ENCODE data around the gene CATSPERE. TPM values are rescaled to one million over a fixed set of nuclear protein-coding genes. Genes with fewer than 3 reads are reported as not detected.

Gene CATSPERE
- total RNA-seq, 1 experiment from 2014 or later = 1.3 TPM

- DNase-seq = no peak
- BruUV-seq (replicated peaks) = no TSS peak
- Mint-ChIP-seq H3K4me3 (ENCODE audit: low read depth, unreplicated experiment) (no peak overlapping the region), H3K36me3 (ENCODE audit: insufficient read depth, unreplicated experiment) (peaks cover 18% of the 10 kb centered on the region), H3K9me3 (ENCODE audit: low read depth, unreplicated experiment) (no peaks in the 10 kb centered on the region), H3K27ac (ENCODE audit: unreplicated experiment) (no peak overlapping the region), H3K4me1 (ENCODE audit: low read depth, unreplicated experiment) (no peaks in the 10 kb centered on the region), H3K27me3 (ENCODE audit: unreplicated experiment) (no peaks in the 10 kb centered on the region)
- intact Hi-C loops (cut with micrococcal nuclease; ENCODE audit: unreplicated experiment) = no loop called here
- CTCF ChIA-PET = no interaction called here
- no peak for TF ChIP-seq CTCF (IDR thresholded peaks at IDR 0.05; ENCODE audit: unreplicated experiment)
Observed at GRCh38 chr1:244427647-244428046, 33.4 kb upstream of the CATSPERE start.

- H3K36me3 Mint-ChIP-seq (ENCODE audit: insufficient read depth, unreplicated experiment) = peaks cover 23% of the 10 kb centered on the region
- no peaks in the 10 kb centered on the region for H3K9me3 Mint-ChIP-seq (ENCODE audit: low read depth, unreplicated experiment)
- peaks cover 8% of the 10 kb centered on the region for H3K4me1 Mint-ChIP-seq (ENCODE audit: low read depth, unreplicated experiment)
- no peak for DNase-seq
- H3K27ac Mint-ChIP-seq (ENCODE audit: unreplicated experiment) = no peak overlapping the region
- intact Hi-C loops (cut with micrococcal nuclease; ENCODE audit: unreplicated experiment) = no loop called here
- no TSS peak for BruUV-seq (replicated peaks)
- CTCF ChIA-PET = no interaction called here
- TF ChIP-seq CTCF (IDR thresholded peaks at IDR 0.05; ENCODE audit: unreplicated experiment) = no peak
- no peak overlapping the region for H3K4me3 Mint-ChIP-seq (ENCODE audit: low read depth, unreplicated experiment)
- no peaks in the 10 kb centered on the region for H3K27me3 Mint-ChIP-seq (ENCODE audit: unreplicated experiment)
Observed at GRCh38 chr1:244429818-244430217, 31.3 kb upstream of the CATSPERE start.

GRCh38 chr1:244431166-244431565 is 29.9 kb upstream of the CATSPERE start:
- H3K36me3 Mint-ChIP-seq (ENCODE audit: insufficient read depth, unreplicated experiment) = peaks cover 30% of the 10 kb centered on the region
- no peaks in the 10 kb centered on the region for H3K27me3 Mint-ChIP-seq (ENCODE audit: unreplicated experiment)
- no peak overlapping the region for H3K4me3 Mint-ChIP-seq (ENCODE audit: low read depth, unreplicated experiment)
- no peak overlapping the region for H3K27ac Mint-ChIP-seq (ENCODE audit: unreplicated experiment)
- CTCF ChIA-PET = no interaction called here
- TF ChIP-seq CTCF (IDR thresholded peaks at IDR 0.05; ENCODE audit: unreplicated experiment) = no peak
- no peak for DNase-seq
- H3K4me1 Mint-ChIP-seq (ENCODE audit: low read depth, unreplicated experiment) = peaks cover 20% of the 10 kb centered on the region
- no peaks in the 10 kb centered on the region for H3K9me3 Mint-ChIP-seq (ENCODE audit: low read depth, unreplicated experiment)
- no TSS peak for BruUV-seq (replicated peaks)
- intact Hi-C loops (cut with micrococcal nuclease; ENCODE audit: unreplicated experiment) = no loop called here

GRCh38 chr1:244435562-244436205 is 25.4 kb upstream of the CATSPERE start:
- Mint-ChIP-seq H3K4me3 (ENCODE audit: low read depth, unreplicated experiment) (peak overlapping the region; percentile 40), H3K36me3 (ENCODE audit: insufficient read depth, unreplicated experiment) (peaks cover 53% of the 10 kb centered on the region), H3K27ac (ENCODE audit: unreplicated experiment) (peak overlapping the region; percentile 52), H3K9me3 (ENCODE audit: low read depth, unreplicated experiment) (no peaks in the 10 kb centered on the region), H3K4me1 (ENCODE audit: low read depth, unreplicated experiment) (peaks cover 64% of the 10 kb centered on the region), H3K27me3 (ENCODE audit: unreplicated experiment) (no peaks in the 10 kb centered on the region)
- no peak for DNase-seq
- intact Hi-C loops (cut with micrococcal nuclease; ENCODE audit: unreplicated experiment) = loop anchor here (5.0 kb wide), 1 partner anchor 83 kb away; a partner anchor contains a TSS
- CTCF ChIA-PET = no interaction called here
- no peak for TF ChIP-seq CTCF (IDR thresholded peaks at IDR 0.05; ENCODE audit: unreplicated experiment)
- BruUV-seq (replicated peaks) = no TSS peak

Measured in Calu3 (cell line).